ENCODE measurements around the gene GOSR2.
"Not testable (repeated sequence)": the region's sequence is repeated elsewhere in the genome, so short reads cannot be mapped to it uniquely, and the experiment has no call there.

Gene GOSR2

GRCh38 chr17:46892192-46892703, 30.7 kb upstream of the GOSR2 start:
- in situ Hi-C loops (cut with MboI; ENCODE audit: low sequenced_read_pairs): no loop called here

GRCh38 chr17:46894024-46894423, 28.9 kb upstream of the GOSR2 start:
- in situ Hi-C loops (cut with MboI; ENCODE audit: low sequenced_read_pairs): no loop called here

GRCh38 chr17:46894476-46895151, 28.3 kb upstream of the GOSR2 start:
- in situ Hi-C loops (cut with MboI; ENCODE audit: low sequenced_read_pairs): no loop called here

- in situ Hi-C loops (cut with MboI; ENCODE audit: low sequenced_read_pairs): no loop called here
Measured at GRCh38 chr17:46895171-46895570, 27.8 kb upstream of the GOSR2 start.

- in situ Hi-C loops (cut with MboI; ENCODE audit: low sequenced_read_pairs): no loop called here
Measured at GRCh38 chr17:46896991-46897390, 26.0 kb upstream of the GOSR2 start.

- in situ Hi-C loops (cut with MboI; ENCODE audit: low sequenced_read_pairs): no loop called here
Measured at GRCh38 chr17:46898364-46898763, 24.6 kb upstream of the GOSR2 start.

GRCh38 chr17:46898860-46899259, 24.1 kb upstream of the GOSR2 start:
- in situ Hi-C loops (cut with MboI; ENCODE audit: low sequenced_read_pairs): no loop called here

- in situ Hi-C loops (cut with MboI; ENCODE audit: low sequenced_read_pairs): no loop called here
Measured at GRCh38 chr17:46901291-46901690, 21.7 kb upstream of the GOSR2 start.

GRCh38 chr17:46903762-46904672, 18.9 kb upstream of the GOSR2 start:
- in situ Hi-C loops (cut with MboI; ENCODE audit: low sequenced_read_pairs): no loop called here

- in situ Hi-C loops (cut with MboI; ENCODE audit: low sequenced_read_pairs): no loop called here
Measured at GRCh38 chr17:46908068-46908737, 14.8 kb upstream of the GOSR2 start.

- in situ Hi-C loops (cut with MboI; ENCODE audit: low sequenced_read_pairs): no loop called here
Measured at GRCh38 chr17:46910179-46910927, 12.6 kb upstream of the GOSR2 start.

- in situ Hi-C loops (cut with MboI; ENCODE audit: low sequenced_read_pairs): no loop called here
Measured at GRCh38 chr17:46911311-46911710, 11.6 kb upstream of the GOSR2 start.

GRCh38 chr17:46915596-46915995, 7.4 kb upstream of the GOSR2 start:
- in situ Hi-C loops (cut with MboI; ENCODE audit: low sequenced_read_pairs): no loop called here

- in situ Hi-C loops (cut with MboI; ENCODE audit: low sequenced_read_pairs): no loop called here
Measured at GRCh38 chr17:46916211-46916610, 6.7 kb upstream of the GOSR2 start.

- in situ Hi-C loops (cut with MboI; ENCODE audit: low sequenced_read_pairs): no loop called here
Measured at GRCh38 chr17:46916623-46917022, 6.3 kb upstream of the GOSR2 start.

- in situ Hi-C loops (cut with MboI; ENCODE audit: low sequenced_read_pairs): no loop called here
Measured at GRCh38 chr17:46917041-46917440, 5.9 kb upstream of the GOSR2 start.

GRCh38 chr17:46917516-46917915, 5.4 kb upstream of the GOSR2 start:
- in situ Hi-C loops (cut with MboI; ENCODE audit: low sequenced_read_pairs): no loop called here

- in situ Hi-C loops (cut with MboI; ENCODE audit: low sequenced_read_pairs): not testable (repeated sequence)
Measured at GRCh38 chr17:46921962-46922361, 998 bp upstream of the GOSR2 start.

- in situ Hi-C loops (cut with MboI; ENCODE audit: low sequenced_read_pairs): no loop called here
Measured at GRCh38 chr17:46922487-46922803, 515 bp upstream of the GOSR2 start.

GRCh38 chr17:46925185-46925868, 2.4 kb downstream of the GOSR2 start:
- in situ Hi-C loops (cut with MboI; ENCODE audit: low sequenced_read_pairs): no loop called here
